Thyroid gland (tissue), 4 donors: Measurements from ENCODE around the gene SEMG1.

ENCODE experiments used
- POLR2A ChIP-seq, 2 donors: fragments of 450-650 bp; IDR thresholded peaks; one replicate each; pipeline ENCODE4 v1.6.1; 2017; ENCODE audit warnings: antibody characterized with exemption in 2 of 2, mild to moderate bottlenecking in 2 of 2, moderate library complexity in 1 of 2
- TF ChIP-seq, protein P1 (sequence below), 6 experiments: fragments of 200-600 bp in 3 of 6; fragments of 450-650 bp in 3 of 6; sonication (generic) in 3 of 6; IDR thresholded peaks; one replicate each; pipeline ENCODE4 v1.5.1; 2016 to 2019; ENCODE audit warnings: antibody characterized with exemption in 6 of 6, mild to moderate bottlenecking in 2 of 6, inconsistent platforms in 1 of 6, moderate library complexity in 1 of 6

DNA sequence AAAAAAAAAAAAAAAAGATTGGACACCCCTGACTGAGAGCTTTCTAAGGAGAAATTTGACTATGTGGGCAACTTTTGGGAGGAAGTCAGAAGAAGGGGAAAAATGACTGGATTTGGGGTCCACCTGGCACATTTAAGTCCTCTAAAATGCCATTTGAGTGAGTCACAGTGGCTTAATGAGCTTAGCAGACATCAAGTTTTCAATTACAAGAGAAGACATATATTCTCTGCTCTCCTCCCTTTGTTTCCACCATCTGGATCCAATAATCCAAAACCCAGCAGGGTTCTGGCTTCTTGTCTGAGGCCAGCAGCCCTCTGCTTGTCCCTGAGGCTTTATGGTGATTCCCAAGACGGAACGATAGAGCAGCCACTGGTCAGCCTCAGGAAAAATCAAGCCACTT, 25.2 kb upstream of the SEMG1 start:
- TF ChIP-seq, protein P1, sequence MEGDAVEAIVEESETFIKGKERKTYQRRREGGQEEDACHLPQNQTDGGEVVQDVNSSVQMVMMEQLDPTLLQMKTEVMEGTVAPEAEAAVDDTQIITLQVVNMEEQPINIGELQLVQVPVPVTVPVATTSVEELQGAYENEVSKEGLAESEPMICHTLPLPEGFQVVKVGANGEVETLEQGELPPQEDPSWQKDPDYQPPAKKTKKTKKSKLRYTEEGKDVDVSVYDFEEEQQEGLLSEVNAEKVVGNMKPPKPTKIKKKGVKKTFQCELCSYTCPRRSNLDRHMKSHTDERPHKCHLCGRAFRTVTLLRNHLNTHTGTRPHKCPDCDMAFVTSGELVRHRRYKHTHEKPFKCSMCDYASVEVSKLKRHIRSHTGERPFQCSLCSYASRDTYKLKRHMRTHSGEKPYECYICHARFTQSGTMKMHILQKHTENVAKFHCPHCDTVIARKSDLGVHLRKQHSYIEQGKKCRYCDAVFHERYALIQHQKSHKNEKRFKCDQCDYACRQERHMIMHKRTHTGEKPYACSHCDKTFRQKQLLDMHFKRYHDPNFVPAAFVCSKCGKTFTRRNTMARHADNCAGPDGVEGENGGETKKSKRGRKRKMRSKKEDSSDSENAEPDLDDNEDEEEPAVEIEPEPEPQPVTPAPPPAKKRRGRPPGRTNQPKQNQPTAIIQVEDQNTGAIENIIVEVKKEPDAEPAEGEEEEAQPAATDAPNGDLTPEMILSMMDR (IDR thresholded peaks at IDR 0.05), result no peak
- no peak for TF ChIP-seq POLR2A (IDR thresholded peaks at IDR 0.05)
